Lower leg skin (tissue), 4 donors: Measurements from ENCODE around the gene CISTR. TPM values are rescaled to one million over a fixed set of nuclear protein-coding genes. Genes with fewer than 3 reads are reported as not detected.

Source experiments
- DNase-seq, 2 donors: peaks; one replicate each; pipeline ENCODE4 v3.0.0-alpha.2; 2019; ENCODE audit warnings: low spot score in 2 of 2
- H3K4me3 ChIP-seq: fragments of 200-600 bp; sonication (generic); 2 replicates; pipeline ENCODE4 v1.5.1; 2017; ENCODE audit warnings: mild to moderate bottlenecking, low read depth; ENCODE audit not compliant: poor library complexity, severe bottlenecking
- POLR2A ChIP-seq, 2 donors: fragments of 450-650 bp; IDR thresholded peaks; one replicate each; pipeline ENCODE4 v1.6.1; 2016 to 2017; ENCODE audit warnings: antibody characterized with exemption in 2 of 2, mild to moderate bottlenecking in 1 of 2, moderate library complexity in 1 of 2
- WGBS, 2 donors: methylation state at CpG; one replicate each; pipeline ENCODE4 v1.1.5; 2018; 5-methylcytosine and 5-hydroxymethylcytosine counted together
- intact Hi-C: fragments of 100-400 bp; cut with DNase I; formaldehyde crosslinking; loops from one replicate; pipeline ENCODE4 v1.15.0; 2023; ENCODE audit warnings: low total_unique reads
- total RNA-seq, 4 donors: library from RNA; depleted of rRNA; stranded (reverse); fragments of >200 nt; gene quantifications; one replicate each; pipeline ENCODE4 v1.1.0, GENCODE V29; 2016
- TF ChIP-seq, protein P1 (sequence below), 3 donors: fragments of 450-650 bp; IDR thresholded peaks; one replicate each; pipeline ENCODE4 v1.5.1; 2016; ENCODE audit warnings: antibody characterized with exemption in 3 of 3, mild to moderate bottlenecking in 3 of 3, moderate library complexity in 2 of 3

CISTR gene
- total RNA-seq, 4 donors from 2014 or later = not detected

DNA sequence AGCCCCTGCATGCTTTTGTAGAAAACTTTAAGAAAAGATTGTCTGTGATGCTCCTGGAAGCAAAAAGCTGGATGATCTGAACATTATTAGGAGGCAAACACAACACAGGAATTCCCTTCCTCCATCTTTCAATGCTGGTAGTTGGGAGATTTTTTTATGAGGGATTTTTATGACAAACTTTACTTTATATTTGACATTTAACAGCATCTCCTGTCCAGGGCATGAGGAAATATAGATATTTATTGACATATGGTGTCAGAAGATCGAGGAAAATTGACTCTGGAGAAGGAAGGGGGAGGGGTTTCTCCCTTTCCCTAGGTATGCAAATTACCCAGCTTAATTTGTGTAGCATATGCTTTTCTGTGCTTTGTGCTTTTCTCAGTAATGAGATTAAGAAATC is 37.8 kb upstream of the CISTR start:
- intact Hi-C loops = no loop called here
- 64 to 88% methylated on average over 1 of the region's 1 CpG for WGBS, 2 donors
- TF ChIP-seq, protein P1, sequence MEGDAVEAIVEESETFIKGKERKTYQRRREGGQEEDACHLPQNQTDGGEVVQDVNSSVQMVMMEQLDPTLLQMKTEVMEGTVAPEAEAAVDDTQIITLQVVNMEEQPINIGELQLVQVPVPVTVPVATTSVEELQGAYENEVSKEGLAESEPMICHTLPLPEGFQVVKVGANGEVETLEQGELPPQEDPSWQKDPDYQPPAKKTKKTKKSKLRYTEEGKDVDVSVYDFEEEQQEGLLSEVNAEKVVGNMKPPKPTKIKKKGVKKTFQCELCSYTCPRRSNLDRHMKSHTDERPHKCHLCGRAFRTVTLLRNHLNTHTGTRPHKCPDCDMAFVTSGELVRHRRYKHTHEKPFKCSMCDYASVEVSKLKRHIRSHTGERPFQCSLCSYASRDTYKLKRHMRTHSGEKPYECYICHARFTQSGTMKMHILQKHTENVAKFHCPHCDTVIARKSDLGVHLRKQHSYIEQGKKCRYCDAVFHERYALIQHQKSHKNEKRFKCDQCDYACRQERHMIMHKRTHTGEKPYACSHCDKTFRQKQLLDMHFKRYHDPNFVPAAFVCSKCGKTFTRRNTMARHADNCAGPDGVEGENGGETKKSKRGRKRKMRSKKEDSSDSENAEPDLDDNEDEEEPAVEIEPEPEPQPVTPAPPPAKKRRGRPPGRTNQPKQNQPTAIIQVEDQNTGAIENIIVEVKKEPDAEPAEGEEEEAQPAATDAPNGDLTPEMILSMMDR (IDR thresholded peaks at IDR 0.05) = no peak
- no peak for TF ChIP-seq POLR2A (IDR thresholded peaks at IDR 0.05)
- no peak overlapping the region for H3K4me3 ChIP-seq
- DNase-seq = no peak

DNA sequence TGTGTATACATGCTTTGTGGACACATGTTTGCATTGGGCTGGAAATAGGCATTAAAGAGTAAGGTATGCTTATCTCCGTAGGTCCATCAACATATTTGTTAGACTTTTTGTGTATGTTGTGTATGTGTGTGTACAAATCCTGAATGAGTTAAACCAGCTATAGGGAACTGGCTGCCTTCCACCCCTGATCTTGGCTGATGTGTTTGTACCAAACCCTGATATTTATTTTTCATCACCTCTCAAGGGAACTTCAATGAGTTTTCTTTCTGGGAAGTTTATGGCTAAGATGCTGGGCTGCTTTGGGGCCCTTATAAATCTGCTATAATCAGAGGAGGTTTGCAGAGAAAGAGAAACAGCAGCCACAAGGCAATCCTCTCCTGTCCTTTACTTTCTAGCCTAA is 37.1 kb upstream of the CISTR start:
- no peak overlapping the region for H3K4me3 ChIP-seq
- intact Hi-C loops = no loop called here
- 91 to 95% methylated on average over 1 of the region's 1 CpG for WGBS, 2 donors
- TF ChIP-seq POLR2A (IDR thresholded peaks at IDR 0.05) = no peak
- TF ChIP-seq, protein P1 (IDR thresholded peaks at IDR 0.05) = no peak
- DNase-seq = no peak

DNA sequence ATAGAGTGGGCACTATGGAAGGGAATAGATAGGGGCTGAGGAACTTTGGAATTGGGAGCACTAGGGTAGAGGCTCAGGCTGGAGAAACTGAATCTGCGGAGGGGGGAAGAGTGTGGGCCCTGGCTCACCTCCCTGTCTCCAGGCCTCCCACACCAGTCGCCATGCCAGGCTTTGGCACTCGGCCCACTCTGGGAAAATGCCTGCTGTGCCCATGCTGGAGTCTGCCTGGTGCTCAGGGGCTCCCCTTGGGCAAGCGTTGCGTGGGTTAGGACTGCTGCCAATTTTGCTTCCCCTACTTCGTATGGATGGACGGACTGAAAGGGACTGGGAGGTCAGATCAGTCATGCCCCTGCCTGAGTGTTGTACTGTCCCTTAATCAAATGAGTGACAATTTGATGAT is 34.6 kb upstream of the CISTR start:
- no peak overlapping the region for H3K4me3 ChIP-seq
- DNase-seq = no peak
- WGBS, 2 donors = 75 to 76% methylated on average over 7 of the region's 7 CpGs
- TF ChIP-seq POLR2A (IDR thresholded peaks at IDR 0.05) = no peak
- TF ChIP-seq, protein P1 (IDR thresholded peaks at IDR 0.05) = no peak
- intact Hi-C loops = no loop called here

DNA sequence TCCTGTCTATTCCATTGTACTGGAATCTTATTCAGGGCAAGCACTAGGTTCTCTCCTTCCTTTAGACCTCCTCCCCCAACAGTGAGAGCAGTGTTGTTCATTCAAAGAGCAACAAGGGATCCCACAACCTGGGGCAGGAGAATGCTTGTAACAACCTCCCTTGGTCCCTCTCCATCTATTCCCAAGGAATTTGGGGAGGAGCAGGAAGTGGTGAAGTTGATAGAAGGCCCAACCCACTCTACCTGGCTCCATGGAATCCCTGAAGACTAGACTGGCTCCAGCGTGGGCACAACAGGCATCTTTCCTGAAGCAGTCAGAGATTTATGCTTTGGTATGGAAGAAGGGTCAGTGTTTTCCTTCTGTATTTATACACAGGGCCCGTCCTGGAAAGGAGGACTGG is 33.4 kb upstream of the CISTR start:
- H3K4me3 ChIP-seq = no peak overlapping the region
- intact Hi-C loops = no loop called here
- 85% methylated on average over 2 of the region's 2 CpGs for WGBS, 2 donors
- TF ChIP-seq, protein P1 (IDR thresholded peaks at IDR 0.05) = no peak
- TF ChIP-seq POLR2A (IDR thresholded peaks at IDR 0.05) = no peak
- DNase-seq = no peak

DNA sequence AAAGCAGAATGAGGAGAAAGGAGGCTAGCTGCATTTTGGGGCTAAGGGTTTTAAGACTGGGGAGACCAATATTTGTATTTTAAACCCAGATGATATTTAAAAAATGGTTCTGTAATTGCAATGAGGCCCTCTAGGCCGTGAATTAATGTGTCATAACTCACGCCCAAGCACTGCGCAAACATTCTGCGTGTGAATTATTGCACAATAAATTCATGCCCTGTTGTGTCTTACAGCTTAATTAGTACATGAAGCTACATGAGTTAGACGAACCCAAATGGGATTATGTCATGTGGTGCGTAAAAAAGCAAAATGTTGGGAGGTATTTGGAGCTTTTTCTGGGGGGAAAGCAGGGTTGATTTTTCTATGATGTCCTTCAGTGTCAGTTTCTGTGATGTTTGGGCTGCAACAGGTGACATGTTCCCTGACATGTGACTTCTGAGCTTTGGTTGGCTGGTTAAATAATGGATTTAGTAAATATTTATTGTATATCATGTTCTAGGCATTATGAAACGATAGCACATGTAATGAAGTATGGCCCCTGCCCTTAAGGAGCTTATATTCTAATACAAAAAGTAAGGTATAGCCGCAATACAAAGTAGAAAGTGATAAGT is 30.4 kb upstream of the CISTR start:
- H3K4me3 ChIP-seq = no peak overlapping the region
- WGBS, 2 donors = 59 to 61% methylated on average over 8 of the region's 8 CpGs
- intact Hi-C loops = no loop called here
- DNase-seq = no peak
- TF ChIP-seq, protein P1 (IDR thresholded peaks at IDR 0.05) = no peak
- TF ChIP-seq POLR2A (IDR thresholded peaks at IDR 0.05) = no peak

DNA sequence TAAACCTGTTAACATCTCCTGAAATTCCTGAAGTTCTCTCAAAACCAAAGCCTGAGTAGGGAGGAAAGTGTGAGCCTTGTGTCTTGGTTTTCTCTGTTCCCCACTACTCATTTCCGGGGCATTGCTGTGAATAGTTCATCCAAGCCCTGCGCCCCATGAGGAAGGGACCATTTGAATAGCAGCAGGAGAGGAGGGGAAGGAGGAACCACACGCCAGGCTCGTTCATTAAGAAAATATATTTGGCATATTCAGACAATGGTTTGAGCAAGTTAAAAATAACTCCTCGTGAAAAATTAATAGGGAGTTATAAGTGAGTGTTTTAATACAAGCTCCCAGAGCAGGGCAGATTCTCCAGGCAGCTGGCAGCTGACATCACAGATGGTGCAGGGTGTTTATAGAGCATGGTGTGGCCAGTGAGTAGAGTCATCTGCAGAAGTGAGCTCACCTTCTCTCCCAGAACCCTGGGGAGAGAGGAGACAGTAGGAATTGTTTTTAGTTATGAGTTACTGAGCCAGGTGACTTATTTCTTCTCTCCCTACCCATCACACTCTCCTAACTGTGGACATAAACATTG is 29.5 kb upstream of the CISTR start:
- 45 to 58% methylated on average over 5 of the region's 5 CpGs for WGBS, 2 donors
- no peak overlapping the region for H3K4me3 ChIP-seq
- no peak for TF ChIP-seq POLR2A (IDR thresholded peaks at IDR 0.05)
- TF ChIP-seq, protein P1 (IDR thresholded peaks at IDR 0.05) = no peak
- DNase-seq = no peak
- intact Hi-C loops = no loop called here
